Sciatic nerve (tissue), 2 donors: ENCODE results near the gene DENND4C. TPM values are rescaled to one million over a fixed set of nuclear protein-coding genes. Genes with fewer than 3 reads are reported as not detected.
"Not testable (repeated sequence)": the region's sequence is repeated elsewhere in the genome, so short reads cannot be mapped to it uniquely, and the experiment has no call there.

Experiments
- ATAC-seq: fragments of 200-7000 bp; cut with Tn5 transposase; one replicate; pipeline ENCODE4 v1.9.1; 2020; ENCODE audit warnings: mild to moderate bottlenecking, moderate library complexity
- DNase-seq: peaks from one replicate; pipeline ENCODE4 v3.0.0-alpha.2; 2020; ENCODE audit warnings: low spot score
- intact Hi-C: fragments of 100-400 bp; cut with DNase I; formaldehyde crosslinking; loops from one replicate; pipeline ENCODE4 v1.14.2; 2022
- total RNA-seq: library from RNA; stranded (reverse); fragmentation: NEBNext Ultra II Directional; extraction: Animal tissue kit (Norgen Biotek cat#: 25700); gene quantifications from one replicate; pipeline ENCODE4 v1.2.1, GENCODE V29; 2021
- donor health status: DM: no; HTN: no; CAD: no.
- donor health status: DM: no; HTN: no; CAD: no.

Gene DENND4C
- total RNA-seq, 1 donor from 2014 or later = 78.2 TPM

- intact Hi-C loops = no loop called here
- ATAC-seq (no peak), DNase-seq (no peak)
Observed at GRCh38 chr9:19313573-19313972, 83.1 kb downstream of the DENND4C start.

GRCh38 chr9:19320495-19320894 lies 90.0 kb downstream of the DENND4C start:
- intact Hi-C loops = no loop called here
- no peak for ATAC-seq

DNA sequence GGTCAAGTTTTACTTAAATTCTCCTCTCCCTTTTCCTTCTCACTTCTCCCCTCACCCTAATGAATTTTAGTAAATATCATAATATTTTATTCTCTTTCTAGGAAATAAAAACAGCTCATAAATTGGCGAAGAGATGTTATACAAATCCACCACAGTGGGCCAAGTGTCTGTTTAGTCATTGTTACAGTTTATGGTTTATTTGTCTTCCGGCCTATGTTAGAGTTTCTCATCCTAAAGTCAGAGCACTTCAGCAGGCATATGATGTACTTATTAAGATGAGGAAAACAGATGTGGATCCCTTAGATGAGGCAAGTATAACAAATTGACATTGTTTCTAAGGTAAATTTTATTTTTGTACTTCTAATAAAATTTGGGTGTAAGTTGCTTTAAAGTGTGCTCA lies 101.4 kb downstream of the DENND4C start:
- intact Hi-C loops = no loop called here
- DNase-seq = no peak
- no peak for ATAC-seq

More at GRCh38 chr9:19320495-19320894, 90.0 kb downstream of the DENND4C start:
- DNase-seq = no peak

DNA sequence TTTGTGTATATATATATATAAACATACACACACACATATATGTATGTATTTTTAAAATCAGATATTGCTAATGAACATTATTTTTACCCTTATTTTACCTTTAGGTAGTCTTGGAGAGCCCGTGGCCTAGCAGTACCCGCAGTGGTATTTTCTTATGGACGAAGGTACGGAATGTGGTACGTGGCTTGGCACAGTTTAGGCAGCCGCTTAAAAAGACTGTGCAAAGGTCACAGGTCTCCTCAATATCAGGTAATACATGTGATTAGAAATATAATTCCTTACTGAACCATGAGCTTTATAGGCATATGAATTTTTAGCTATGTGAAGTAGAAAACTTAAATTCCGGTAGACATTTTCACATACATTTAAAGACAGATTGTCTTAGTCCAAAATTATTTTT lies 105.7 kb downstream of the DENND4C start:
- intact Hi-C loops = no loop called here
- DNase-seq (no peak), ATAC-seq (no peak)

- intact Hi-C loops = no loop called here
- ATAC-seq (no peak), DNase-seq (no peak)
Observed at GRCh38 chr9:19342947-19343346, 112.5 kb downstream of the DENND4C start.

DNA sequence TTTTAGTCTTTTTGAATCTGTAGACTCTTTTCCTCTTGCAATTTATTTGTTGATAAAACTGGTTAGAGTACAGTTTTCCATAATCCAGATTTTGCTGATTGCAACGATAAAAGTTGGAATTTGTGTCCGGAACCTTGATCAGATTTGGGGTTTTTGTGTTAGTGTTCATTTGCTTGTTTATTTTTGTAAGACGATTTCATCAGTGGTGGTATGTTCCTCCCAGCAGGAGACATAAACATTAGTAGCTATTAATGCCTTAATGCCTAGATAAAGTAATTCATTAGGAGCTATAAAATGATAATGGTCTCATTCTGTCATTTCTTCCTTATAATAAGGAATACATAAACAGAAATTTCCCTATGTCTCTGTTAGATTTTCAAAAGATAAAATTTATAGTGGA lies 128.2 kb downstream of the DENND4C start:
- ATAC-seq (no peak), DNase-seq (no peak)
- intact Hi-C loops = no loop called here

DNA sequence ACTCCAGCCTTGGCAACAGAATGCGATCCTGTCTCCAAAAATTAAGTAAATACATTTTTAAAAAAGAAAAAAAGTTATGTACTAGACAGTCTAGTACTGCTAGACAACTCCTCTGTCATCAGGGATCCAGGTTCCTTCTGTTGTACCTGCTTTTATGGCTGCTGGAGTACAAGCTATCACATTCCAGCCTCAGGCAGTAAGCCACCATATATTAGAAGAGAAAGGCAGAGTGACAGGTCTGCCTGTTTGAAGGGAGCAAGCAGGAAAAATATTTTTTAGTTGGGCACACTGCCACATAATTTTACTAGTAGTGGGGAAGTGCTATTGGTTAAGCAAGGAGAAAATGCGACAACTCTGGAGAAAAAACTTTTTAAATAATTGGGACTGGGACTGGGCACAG lies 138.6 kb downstream of the DENND4C start:
- DNase-seq = no peak
- no peak for ATAC-seq
- intact Hi-C loops = no loop called here

DNA sequence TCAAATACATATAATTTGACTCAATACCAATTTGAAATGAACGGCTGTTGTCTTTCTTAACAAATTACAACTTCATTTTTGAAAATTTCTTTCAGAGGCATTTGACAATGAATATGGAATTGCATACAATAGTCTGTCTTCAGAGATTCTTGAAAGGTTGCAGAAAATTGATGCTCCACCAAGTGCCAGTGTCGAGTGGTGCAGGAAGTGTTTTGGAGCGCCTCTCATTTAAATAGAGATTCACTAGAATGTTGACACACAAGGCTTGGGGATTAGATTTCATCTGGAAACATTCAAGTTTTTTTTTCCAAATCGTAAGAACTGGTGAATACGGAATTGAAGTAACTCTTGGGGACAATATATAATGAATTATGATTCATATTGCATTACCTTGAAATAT lies 141.4 kb downstream of the DENND4C start:
- no peak for DNase-seq
- intact Hi-C loops = no loop called here
- no peak for ATAC-seq

- ATAC-seq = no peak
- no peak for DNase-seq
- intact Hi-C loops = no loop called here
Observed at GRCh38 chr9:19372567-19372966, 142.1 kb downstream of the DENND4C start.

GRCh38 chr9:19373527-19373926 lies 143.0 kb downstream of the DENND4C start:
- ATAC-seq = no peak
- intact Hi-C loops = no loop called here
- no peak for DNase-seq

DNA sequence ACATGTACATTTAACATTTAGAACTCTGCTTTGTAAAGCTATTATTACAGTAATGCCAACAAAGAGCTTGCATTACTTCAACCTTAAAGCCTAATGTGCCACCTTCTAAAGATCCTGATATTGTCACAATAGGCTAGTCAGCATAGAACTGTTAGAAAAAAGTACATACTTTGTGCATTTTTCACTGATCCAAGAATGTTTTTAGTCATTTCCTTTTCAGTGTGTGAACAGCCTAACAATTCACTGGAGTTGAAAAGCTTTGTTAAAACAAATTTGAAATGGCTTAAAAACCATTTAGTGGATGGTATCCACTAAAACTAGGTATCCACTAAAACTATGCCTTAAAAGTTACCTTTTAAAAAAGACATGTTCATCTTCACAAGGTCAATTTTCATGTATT lies 145.0 kb downstream of the DENND4C start:
- DNase-seq (no peak), ATAC-seq (no peak)
- intact Hi-C loops = no loop called here

- DNase-seq = no peak
- ATAC-seq = no peak
- intact Hi-C loops = no loop called here
Observed at GRCh38 chr9:19376931-19377330, 146.4 kb downstream of the DENND4C start.

DNA sequence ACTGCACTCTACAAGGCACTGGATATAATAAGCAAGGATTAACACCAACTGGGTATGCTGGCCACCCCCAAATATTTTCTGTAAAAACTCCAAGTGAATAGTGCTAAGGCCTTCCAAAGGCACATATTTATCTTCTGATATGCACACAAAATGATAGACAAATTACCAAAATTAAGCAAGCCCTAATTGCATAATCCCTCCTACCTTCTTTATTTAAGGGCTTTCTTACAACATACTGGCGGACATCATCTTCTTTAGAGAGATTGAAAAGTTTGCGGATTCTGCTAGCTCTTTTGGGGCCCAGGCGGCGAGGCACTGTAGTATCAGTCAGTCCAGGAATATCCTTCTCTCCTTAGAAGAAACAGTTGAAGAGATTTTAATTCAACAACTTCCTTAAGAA lies 147.7 kb downstream of the DENND4C start:
- intact Hi-C loops = no loop called here
- DNase-seq (no peak), ATAC-seq (no peak)

GRCh38 chr9:19378647-19379046 lies 148.2 kb downstream of the DENND4C start:
- intact Hi-C loops = no loop called here
- no peak for ATAC-seq
- DNase-seq = no peak

- DNase-seq (no peak), ATAC-seq (no peak)
- intact Hi-C loops = no loop called here
Observed at GRCh38 chr9:19379283-19379682, 148.8 kb downstream of the DENND4C start.

GRCh38 chr9:19379697-19380046 lies 149.2 kb downstream of the DENND4C start:
- intact Hi-C loops = no loop called here
- peak; percentile 64 for ATAC-seq
- DNase-seq = no peak

GRCh38 chr9:19380826-19381075 lies 150.3 kb downstream of the DENND4C start:
- no peak for ATAC-seq
- intact Hi-C loops = no loop called here
- DNase-seq = no peak

- no peak for ATAC-seq
- no peak for DNase-seq
- intact Hi-C loops = no loop called here
Observed at GRCh38 chr9:19381656-19382055, 151.2 kb downstream of the DENND4C start.

DNA sequence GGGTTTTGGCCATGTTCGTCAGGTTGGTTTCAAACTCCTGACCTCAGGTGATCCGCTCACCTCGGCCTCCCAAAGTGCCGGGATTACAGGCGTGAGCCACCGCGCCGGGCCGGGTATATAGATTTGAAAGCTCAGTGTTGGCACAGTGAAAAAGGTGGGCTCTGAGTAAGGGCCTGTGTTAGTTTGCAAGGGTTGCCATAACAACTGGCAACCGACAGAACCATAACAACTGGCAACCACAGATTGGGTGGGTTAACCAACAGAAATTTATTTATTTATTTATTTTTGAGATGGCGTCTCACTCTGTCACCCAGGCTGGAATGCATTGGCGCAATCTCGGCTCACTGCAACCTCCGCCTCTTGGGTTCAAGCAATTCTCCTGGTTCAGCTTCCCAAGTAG lies 154.7 kb downstream of the DENND4C start:
- ATAC-seq, DNase-seq, intact Hi-C loops: not testable (repeated sequence)

DNA sequence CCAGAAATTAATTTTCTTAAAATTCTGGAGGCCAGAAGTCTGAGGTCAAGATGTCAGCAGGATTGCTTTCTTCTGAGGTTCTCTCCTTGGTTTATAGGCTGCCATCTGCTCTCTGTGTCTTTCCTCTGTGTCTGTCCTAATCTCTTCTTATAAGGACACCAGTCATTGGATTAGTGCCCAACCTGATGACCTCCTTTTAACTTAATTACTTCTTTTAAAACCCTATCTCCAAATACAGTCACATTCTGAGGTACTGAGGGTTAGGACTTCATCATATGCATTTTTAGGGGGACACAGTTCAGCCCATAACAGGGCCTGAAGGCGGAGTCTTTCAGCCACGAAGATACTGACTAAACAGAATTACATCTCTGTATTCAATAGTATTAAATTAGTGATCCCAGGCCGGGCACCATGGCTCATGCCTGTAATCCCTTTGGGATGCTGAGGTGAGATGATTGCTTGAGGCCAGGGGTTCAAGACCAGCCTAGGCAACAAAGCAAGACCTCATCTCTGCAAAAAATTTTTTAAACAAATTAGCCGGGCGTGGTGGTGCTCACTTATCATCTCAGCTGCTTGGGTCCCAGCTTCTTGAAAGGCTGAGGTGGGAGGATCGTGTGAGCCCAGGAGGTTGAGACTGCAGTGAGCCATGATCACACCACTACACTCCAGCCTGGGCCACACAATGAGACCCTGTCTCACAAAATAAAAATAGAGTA lies 155.5 kb downstream of the DENND4C start:
- intact Hi-C loops = no loop called here
- DNase-seq = no peak
- no peak for ATAC-seq

DNA sequence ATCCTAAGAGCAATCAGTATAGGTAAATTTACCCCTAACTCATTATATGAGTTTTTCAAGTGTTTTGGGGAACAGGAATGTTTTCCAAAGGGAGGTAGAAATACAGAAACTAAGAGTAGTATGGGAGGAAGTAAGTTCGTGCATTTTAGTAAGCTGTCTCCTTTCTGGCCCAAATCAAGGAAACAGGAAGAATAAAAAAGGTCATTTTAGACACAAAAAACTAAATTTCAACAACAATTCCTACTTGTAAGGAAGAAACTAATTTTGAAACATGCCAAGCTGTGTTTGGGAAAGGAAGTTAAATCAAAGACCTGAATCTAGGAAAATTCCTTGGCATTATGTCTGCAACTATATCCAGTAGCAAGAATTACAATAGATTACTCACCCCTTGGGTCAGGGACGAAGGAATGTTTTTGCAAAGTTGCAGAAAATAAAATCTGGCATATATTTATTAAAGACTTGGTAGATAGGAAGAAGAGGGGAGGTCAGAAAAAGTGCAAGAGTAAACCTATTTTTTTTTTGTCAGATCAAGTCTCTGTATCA lies 156.1 kb downstream of the DENND4C start:
- DNase-seq (no peak), ATAC-seq (no peak)
- intact Hi-C loops = no loop called here
